ENCODE data around the gene HMGB2. TPM values are rescaled to one million over a fixed set of nuclear protein-coding genes. Genes with fewer than 3 reads are reported as not detected.

Gene HMGB2
- total RNA-seq, 1 donor from 2014 or later = 18.3 TPM

DNA sequence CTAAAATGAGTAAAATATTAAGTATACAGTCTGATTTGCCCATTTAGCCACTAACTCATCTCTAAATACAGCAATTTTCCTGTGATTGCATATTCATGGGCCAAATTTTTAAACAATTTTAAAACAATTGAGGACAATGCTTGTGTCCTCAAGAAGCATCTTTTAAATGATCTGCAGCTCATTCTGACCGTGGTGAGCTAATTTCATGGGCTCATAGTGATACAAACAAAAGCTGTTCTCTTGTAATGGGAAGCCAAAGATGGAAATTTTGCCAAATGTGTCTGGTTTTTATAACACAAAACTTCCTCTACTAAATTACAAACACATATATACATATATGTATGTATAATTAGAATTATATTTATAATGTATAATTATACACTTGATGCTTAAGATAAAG is 39.7 kb downstream of the HMGB2 start:
- Histone ChIP-seq H3K9me3 (ENCODE audit: insufficient read depth, low read depth, low read length) (no peaks in the 10 kb centered on the region), H3K27ac (ENCODE audit: low read depth, low read length) (no peak overlapping the region), H3K36me3 (ENCODE audit: insufficient read depth, low read length) (no peaks in the 10 kb centered on the region), H3K4me1 (ENCODE audit: insufficient read depth, low read length) (no peaks in the 10 kb centered on the region), H3K27me3 (ENCODE audit: insufficient read depth, low read length) (no peaks in the 10 kb centered on the region), H2AFZ (ENCODE audit: low read depth, low read length) (no peak overlapping the region), H3K4me3 (ENCODE audit: insufficient read depth, low read depth, low read length) (no peak overlapping the region), H3K9ac (ENCODE audit: low read length) (no peak overlapping the region), H3K79me2 (ENCODE audit: insufficient read depth, low read length) (no peaks in the 10 kb centered on the region), H4K20me1 (ENCODE audit: insufficient read depth, low read length) (no peaks in the 10 kb centered on the region), H3K4me2 (ENCODE audit: low read length) (no peak overlapping the region)
- H3K36me3 Mint-ChIP-seq (ENCODE audit: low read depth, unreplicated experiment) = no peaks in the 10 kb centered on the region
- H3K4me3 Mint-ChIP-seq (ENCODE audit: unreplicated experiment) = no peak overlapping the region
- DNase-seq (ENCODE audit: low read depth) (no peak), FAIRE-seq (no peak)
- no peak overlapping the region for H3K27ac Mint-ChIP-seq (ENCODE audit: unreplicated experiment)
- TF ChIP-seq EZH2 (IDR thresholded peaks at IDR 0.05; ENCODE audit: insufficient read depth, low read length) = no peak
- no peak for TF ChIP-seq CTCF (IDR thresholded peaks at IDR 0.05; ENCODE audit: insufficient read depth, low read depth, low read length)
- H3K9me3 Mint-ChIP-seq (ENCODE audit: unreplicated experiment) = no peaks in the 10 kb centered on the region
- peaks cover 8% of the 10 kb centered on the region for H3K4me1 Mint-ChIP-seq (ENCODE audit: low read depth, unreplicated experiment)
- H3K27me3 Mint-ChIP-seq (ENCODE audit: low read depth, unreplicated experiment) = no peaks in the 10 kb centered on the region

GRCh38 chr4:173293663-173294062 is 40.5 kb downstream of the HMGB2 start:
- Mint-ChIP-seq H3K4me3 (ENCODE audit: unreplicated experiment) (no peak overlapping the region), H3K27ac (ENCODE audit: unreplicated experiment) (no peak overlapping the region), H3K4me1 (ENCODE audit: low read depth, unreplicated experiment) (peaks cover 14% of the 10 kb centered on the region), H3K27me3 (ENCODE audit: low read depth, unreplicated experiment) (no peaks in the 10 kb centered on the region), H3K9me3 (ENCODE audit: unreplicated experiment) (no peaks in the 10 kb centered on the region), H3K36me3 (ENCODE audit: low read depth, unreplicated experiment) (no peaks in the 10 kb centered on the region)
- Histone ChIP-seq H3K79me2 (ENCODE audit: insufficient read depth, low read length) (no peaks in the 10 kb centered on the region), H3K9ac (ENCODE audit: low read length) (no peak overlapping the region), H3K4me2 (ENCODE audit: low read length) (no peak overlapping the region), H2AFZ (ENCODE audit: low read depth, low read length) (no peak overlapping the region), H3K4me1 (ENCODE audit: insufficient read depth, low read length) (no peaks in the 10 kb centered on the region), H3K36me3 (ENCODE audit: insufficient read depth, low read length) (no peaks in the 10 kb centered on the region), H3K27me3 (ENCODE audit: insufficient read depth, low read length) (no peaks in the 10 kb centered on the region), H4K20me1 (ENCODE audit: insufficient read depth, low read length) (peaks cover 3% of the 10 kb centered on the region), H3K9me3 (ENCODE audit: insufficient read depth, low read depth, low read length) (no peaks in the 10 kb centered on the region), H3K27ac (ENCODE audit: low read depth, low read length) (no peak overlapping the region), H3K4me3 (ENCODE audit: insufficient read depth, low read depth, low read length) (no peak overlapping the region)
- DNase-seq (ENCODE audit: low read depth) (no peak), FAIRE-seq (no peak)
- TF ChIP-seq EZH2 (IDR thresholded peaks at IDR 0.05; ENCODE audit: insufficient read depth, low read length) = no peak
- TF ChIP-seq CTCF (IDR thresholded peaks at IDR 0.05; ENCODE audit: insufficient read depth, low read depth, low read length) = no peak

GRCh38 chr4:173291899-173292298 is 42.3 kb downstream of the HMGB2 start:
- no peaks in the 10 kb centered on the region for H3K27me3 ChIP-seq (ENCODE audit: insufficient read depth, low read length)
- no peak overlapping the region for H3K27ac Mint-ChIP-seq (ENCODE audit: unreplicated experiment)
- H3K4me2 ChIP-seq (ENCODE audit: low read length) = no peak overlapping the region
- no peaks in the 10 kb centered on the region for H3K36me3 ChIP-seq (ENCODE audit: insufficient read depth, low read length)
- peaks cover 4% of the 10 kb centered on the region for H3K36me3 Mint-ChIP-seq (ENCODE audit: low read depth, unreplicated experiment)
- no peak overlapping the region for H3K9ac ChIP-seq (ENCODE audit: low read length)
- H3K27ac ChIP-seq (ENCODE audit: low read depth, low read length) = no peak overlapping the region
- no peaks in the 10 kb centered on the region for H3K9me3 Mint-ChIP-seq (ENCODE audit: unreplicated experiment)
- no peak overlapping the region for H3K4me3 Mint-ChIP-seq (ENCODE audit: unreplicated experiment)
- H3K27me3 Mint-ChIP-seq (ENCODE audit: low read depth, unreplicated experiment) = no peaks in the 10 kb centered on the region
- DNase-seq (ENCODE audit: low read depth) = no peak
- no peak overlapping the region for H3K4me3 ChIP-seq (ENCODE audit: insufficient read depth, low read depth, low read length)
- peaks cover 6% of the 10 kb centered on the region for H4K20me1 ChIP-seq (ENCODE audit: insufficient read depth, low read length)
- H3K9me3 ChIP-seq (ENCODE audit: insufficient read depth, low read depth, low read length) = no peaks in the 10 kb centered on the region
- H3K4me1 Mint-ChIP-seq (ENCODE audit: low read depth, unreplicated experiment) = peaks cover 12% of the 10 kb centered on the region
- no peaks in the 10 kb centered on the region for H3K79me2 ChIP-seq (ENCODE audit: insufficient read depth, low read length)
- TF ChIP-seq EZH2 (IDR thresholded peaks at IDR 0.05; ENCODE audit: insufficient read depth, low read length) (no peak), CTCF (IDR thresholded peaks at IDR 0.05; ENCODE audit: insufficient read depth, low read depth, low read length) (no peak)
- no peaks in the 10 kb centered on the region for H3K4me1 ChIP-seq (ENCODE audit: insufficient read depth, low read length)
- FAIRE-seq = no peak
- no peak overlapping the region for H2AFZ ChIP-seq (ENCODE audit: low read depth, low read length)
